SU-DHL-6 (cell line): ENCODE data around the gene PTPRA.

ENCODE experiments used
- EZH2phosphoT487 ChIP-seq: fragments of 200-600 bp; sonication (generic), shearing (Covaris generic); conservative IDR thresholded peaks from 2 replicates; pipeline ENCODE4 v1.6.1; 2018; ENCODE audit warnings: mild to moderate bottlenecking, antibody characterized with exemption, low read length, moderate library complexity, mixed read lengths
- TF ChIP-seq, protein P1 (sequence below): fragments of 200-600 bp; sonication (generic); IDR thresholded peaks from one replicate; pipeline ENCODE4 v1.5.1; 2017; ENCODE audit warnings: antibody characterized with exemption, mild to moderate bottlenecking, low read length, moderate library complexity; ENCODE audit not compliant: insufficient read depth, poor library complexity, severe bottlenecking

DNA sequence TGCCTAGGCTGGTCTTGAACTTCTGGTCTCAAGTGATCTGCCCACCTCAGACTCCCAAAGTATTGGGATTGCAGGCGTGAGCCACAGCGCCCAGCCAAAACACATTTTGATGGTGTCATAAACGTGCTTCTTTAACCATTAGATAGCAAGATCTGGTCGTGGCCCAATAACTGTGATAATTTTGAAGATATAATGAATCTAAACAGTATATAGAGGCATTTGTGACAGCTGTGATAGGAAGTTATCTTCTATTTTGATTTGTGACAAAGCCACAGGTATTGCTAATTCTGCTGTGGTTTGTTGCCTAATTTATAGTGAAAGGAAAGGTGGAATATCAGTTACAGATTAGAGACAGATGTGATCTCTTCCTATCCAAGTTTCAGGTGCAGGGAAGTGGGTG is 197.4 kb downstream of the PTPRA start:
- TF ChIP-seq, protein P1, sequence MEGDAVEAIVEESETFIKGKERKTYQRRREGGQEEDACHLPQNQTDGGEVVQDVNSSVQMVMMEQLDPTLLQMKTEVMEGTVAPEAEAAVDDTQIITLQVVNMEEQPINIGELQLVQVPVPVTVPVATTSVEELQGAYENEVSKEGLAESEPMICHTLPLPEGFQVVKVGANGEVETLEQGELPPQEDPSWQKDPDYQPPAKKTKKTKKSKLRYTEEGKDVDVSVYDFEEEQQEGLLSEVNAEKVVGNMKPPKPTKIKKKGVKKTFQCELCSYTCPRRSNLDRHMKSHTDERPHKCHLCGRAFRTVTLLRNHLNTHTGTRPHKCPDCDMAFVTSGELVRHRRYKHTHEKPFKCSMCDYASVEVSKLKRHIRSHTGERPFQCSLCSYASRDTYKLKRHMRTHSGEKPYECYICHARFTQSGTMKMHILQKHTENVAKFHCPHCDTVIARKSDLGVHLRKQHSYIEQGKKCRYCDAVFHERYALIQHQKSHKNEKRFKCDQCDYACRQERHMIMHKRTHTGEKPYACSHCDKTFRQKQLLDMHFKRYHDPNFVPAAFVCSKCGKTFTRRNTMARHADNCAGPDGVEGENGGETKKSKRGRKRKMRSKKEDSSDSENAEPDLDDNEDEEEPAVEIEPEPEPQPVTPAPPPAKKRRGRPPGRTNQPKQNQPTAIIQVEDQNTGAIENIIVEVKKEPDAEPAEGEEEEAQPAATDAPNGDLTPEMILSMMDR = no peak
- TF ChIP-seq EZH2phosphoT487 = no peak
